GM06990 (cell line): ENCODE results near the gene LKAAEAR1.

ENCODE experiments used
- DNase-seq: peaks from one replicate; pipeline ENCODE4 v3.0.0-alpha.2; 2011; ENCODE audit not compliant: insufficient read length; ENCODE audit errors: extremely low read depth
- H3K27me3 ChIP-seq: replicated peaks from 2 replicates; pipeline ENCODE4 v1.6.0; 2011; ENCODE audit warnings: low read length; ENCODE audit not compliant: control insufficient read depth, insufficient read depth
- H3K36me3 ChIP-seq: 2 replicates; pipeline ENCODE4 v1.5.1; 2011; ENCODE audit warnings: low read length; ENCODE audit not compliant: control insufficient read depth, insufficient read depth
- H3K4me3 ChIP-seq: replicated peaks from 2 replicates; pipeline ENCODE4 v1.5.1; 2011; ENCODE audit warnings: low read depth, mild to moderate bottlenecking, control low read depth, low read length
- CTCF ChIP-seq: IDR thresholded peaks from 2 replicates; pipeline ENCODE4 v1.5.1; 2011; ENCODE audit warnings: low read length, control low read depth, mild to moderate bottlenecking, inconsistent platforms; ENCODE audit not compliant: insufficient read depth, poor library complexity, severe bottlenecking

LKAAEAR1 gene

GRCh38 chr20:64077541-64077875, 6.7 kb downstream of the LKAAEAR1 start:
- H3K36me3 ChIP-seq, result peaks cover 21% of the 10 kb centered on the region
- peak overlapping the region; percentile 84 for H3K4me3 ChIP-seq
- no peaks in the 10 kb centered on the region; the same call in 1 of the 2 replicates for H3K27me3 ChIP-seq
- DNase-seq, result no peak
- TF ChIP-seq CTCF, result no peak

GRCh38 chr20:64077094-64077493, 7.1 kb downstream of the LKAAEAR1 start:
- Histone ChIP-seq H3K27me3 (no peaks in the 10 kb centered on the region; the same call in 1 of the 2 replicates), H3K36me3 (peaks cover 22% of the 10 kb centered on the region), H3K4me3 (peak overlapping the region; percentile 84)
- peak; percentile 75 for DNase-seq
- TF ChIP-seq CTCF, result no peak

- DNase-seq, result no peak
- H3K36me3 ChIP-seq, result peaks cover 27% of the 10 kb centered on the region
- TF ChIP-seq CTCF, result no peak
- H3K27me3 ChIP-seq, result no peaks in the 10 kb centered on the region; the same call in 1 of the 2 replicates
- H3K4me3 ChIP-seq, result peak overlapping the region; percentile 84
Measured at GRCh38 chr20:64076061-64076997, 7.9 kb downstream of the LKAAEAR1 start.

GRCh38 chr20:64075556-64075955, 8.6 kb downstream of the LKAAEAR1 start:
- Histone ChIP-seq H3K36me3 (peaks cover 27% of the 10 kb centered on the region), H3K27me3 (no peaks in the 10 kb centered on the region), H3K4me3 (no peak overlapping the region)
- DNase-seq, result no peak
- no peak for TF ChIP-seq CTCF

GRCh38 chr20:64074963-64075362, 9.2 kb downstream of the LKAAEAR1 start:
- DNase-seq, result no peak
- no peaks in the 10 kb centered on the region for H3K27me3 ChIP-seq
- no peak for TF ChIP-seq CTCF
- H3K4me3 ChIP-seq, result no peak overlapping the region
- H3K36me3 ChIP-seq, result peaks cover 27% of the 10 kb centered on the region
